HG03469 (cell line): ENCODE data around the gene NPDC1.
"Not testable (repeated sequence)": the region's sequence is repeated elsewhere in the genome, so short reads cannot be mapped to it uniquely, and the experiment has no call there.

ENCODE experiments used
- ATAC-seq: cut with Tn5 transposase; IDR thresholded peaks from one replicate; pipeline ENCODE4 v1.9.1; 2021; ENCODE audit warnings: mild to moderate bottlenecking, moderate library complexity, moderate number of reproducible peaks; ENCODE audit not compliant: unreplicated experiment

NPDC1 gene

GRCh38 chr9:137041124-137041523, 4.9 kb downstream of the NPDC1 start:
- no peak for ATAC-seq

DNA sequence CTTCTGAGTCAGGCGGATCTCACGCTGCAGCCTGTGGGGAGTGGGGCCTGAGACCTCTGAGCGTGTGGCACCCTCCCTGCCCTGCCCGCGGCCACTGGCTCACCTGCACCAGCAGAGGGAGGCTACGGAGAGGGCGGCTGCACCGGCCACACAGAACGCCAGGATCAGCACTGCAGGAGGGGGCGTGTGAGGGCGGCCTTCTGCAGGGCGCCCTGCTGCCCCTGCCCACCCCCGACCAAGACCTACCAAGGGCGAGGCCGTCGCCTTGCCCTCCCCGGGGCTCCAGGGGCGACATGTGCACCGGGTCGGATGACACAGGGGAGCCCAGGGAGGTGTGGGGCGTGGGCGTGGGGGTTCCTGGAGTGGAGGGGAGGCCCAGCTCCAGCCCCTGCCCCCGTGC, 5.4 kb downstream of the NPDC1 start:
- no peak for ATAC-seq

- no peak for ATAC-seq
Measured at GRCh38 chr9:137039611-137040366, 6.2 kb downstream of the NPDC1 start.

DNA sequence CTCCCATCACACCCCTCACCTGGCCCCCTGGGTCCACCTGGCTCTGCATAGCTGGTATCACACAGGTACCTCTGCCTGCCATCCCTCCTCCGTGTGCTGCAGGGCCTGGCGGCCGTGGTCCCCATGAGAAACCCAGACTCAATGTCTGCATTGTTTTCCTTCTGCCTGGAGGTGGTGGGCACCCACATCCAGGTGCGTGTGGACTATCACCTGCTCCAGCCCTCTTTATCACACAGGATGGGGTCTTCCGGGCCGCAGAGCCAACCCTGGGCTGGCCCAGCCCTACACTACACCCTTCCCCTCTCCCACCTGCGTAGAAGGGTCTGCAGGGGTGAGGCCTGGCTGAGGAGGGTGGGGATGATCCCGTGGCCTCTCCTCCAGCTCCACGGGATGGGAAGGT, 7.1 kb downstream of the NPDC1 start:
- ATAC-seq, result no peak

DNA sequence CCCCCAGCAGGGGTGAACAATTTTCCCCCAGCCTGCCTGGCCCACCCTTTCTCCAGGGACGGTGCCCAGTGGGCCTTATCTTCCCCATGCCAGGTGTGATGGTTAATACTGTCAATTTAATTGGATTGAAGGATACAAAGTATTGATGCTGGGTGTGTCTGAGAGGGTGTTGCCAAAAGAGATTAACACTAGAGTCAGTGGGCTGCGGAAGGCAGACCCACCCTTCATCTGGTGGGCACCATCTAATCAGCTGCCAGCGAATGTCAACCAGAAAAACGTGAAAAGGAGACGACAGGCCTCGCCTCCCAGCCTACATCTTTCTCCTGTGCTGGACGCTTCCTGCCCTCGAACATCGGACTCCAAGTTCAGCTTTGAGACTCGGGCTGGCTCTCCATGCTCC, 8.5 kb downstream of the NPDC1 start:
- ATAC-seq, result no peak

DNA sequence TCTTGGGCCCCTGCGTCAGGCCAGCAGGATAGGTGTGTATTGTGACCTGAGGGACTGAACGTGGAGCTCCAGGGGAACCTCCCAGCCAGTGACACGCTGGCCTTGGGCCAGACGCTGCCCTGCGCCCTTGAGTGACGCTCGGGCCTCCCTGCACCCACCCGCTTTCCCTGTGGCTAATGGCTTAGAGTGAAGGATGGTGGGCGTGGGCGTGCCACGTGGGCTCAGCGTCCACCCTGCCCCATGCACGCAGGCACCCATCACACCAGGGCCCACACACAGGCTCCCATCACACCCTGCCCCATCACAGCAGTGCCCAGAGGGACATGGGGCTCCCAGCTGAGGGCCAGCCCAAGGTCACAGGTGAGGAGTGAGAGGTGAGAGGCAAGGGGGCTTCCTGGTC, 8.9 kb downstream of the NPDC1 start:
- ATAC-seq, result no peak

DNA sequence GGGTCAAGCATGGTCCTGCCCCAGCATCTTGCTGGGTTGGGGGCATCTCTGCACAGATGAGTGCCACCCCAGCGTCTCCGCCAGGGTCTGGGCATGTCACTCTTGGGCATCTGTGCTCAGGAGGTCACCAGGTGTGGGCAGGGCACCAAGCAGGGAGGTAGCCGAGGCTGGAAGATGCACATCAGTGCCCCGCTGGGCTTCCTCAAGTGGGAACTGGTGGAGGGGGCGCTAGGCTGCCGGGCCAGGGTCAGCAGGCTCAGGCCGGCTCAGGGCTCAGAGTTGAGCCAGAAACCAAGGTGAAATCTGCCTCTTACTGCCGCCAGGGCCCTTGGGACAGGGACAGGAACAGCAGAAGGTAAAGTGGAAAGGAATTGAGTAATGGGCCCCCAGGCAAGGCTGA, 10.0 kb downstream of the NPDC1 start:
- ATAC-seq, result no peak

DNA sequence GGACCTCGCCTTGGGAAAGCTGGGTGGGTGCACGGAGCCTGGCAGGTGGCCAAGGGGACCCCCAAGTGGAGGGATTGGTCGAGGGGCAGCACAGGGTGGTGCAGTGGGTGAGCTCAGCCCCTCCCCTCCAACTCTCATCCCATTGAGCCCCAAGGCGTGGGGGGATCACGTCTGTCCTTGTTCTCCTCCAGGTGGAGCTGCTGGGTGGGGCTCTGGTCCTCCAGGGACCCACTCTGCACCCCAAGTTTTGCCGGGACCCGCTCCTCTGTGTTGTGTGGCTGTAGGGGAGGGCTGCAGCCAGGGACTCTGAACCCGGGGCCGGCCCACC, 10.5 kb downstream of the NPDC1 start:
- ATAC-seq, result no peak

- no peak for ATAC-seq
Measured at GRCh38 chr9:137034709-137035506, 11.1 kb downstream of the NPDC1 start.

DNA sequence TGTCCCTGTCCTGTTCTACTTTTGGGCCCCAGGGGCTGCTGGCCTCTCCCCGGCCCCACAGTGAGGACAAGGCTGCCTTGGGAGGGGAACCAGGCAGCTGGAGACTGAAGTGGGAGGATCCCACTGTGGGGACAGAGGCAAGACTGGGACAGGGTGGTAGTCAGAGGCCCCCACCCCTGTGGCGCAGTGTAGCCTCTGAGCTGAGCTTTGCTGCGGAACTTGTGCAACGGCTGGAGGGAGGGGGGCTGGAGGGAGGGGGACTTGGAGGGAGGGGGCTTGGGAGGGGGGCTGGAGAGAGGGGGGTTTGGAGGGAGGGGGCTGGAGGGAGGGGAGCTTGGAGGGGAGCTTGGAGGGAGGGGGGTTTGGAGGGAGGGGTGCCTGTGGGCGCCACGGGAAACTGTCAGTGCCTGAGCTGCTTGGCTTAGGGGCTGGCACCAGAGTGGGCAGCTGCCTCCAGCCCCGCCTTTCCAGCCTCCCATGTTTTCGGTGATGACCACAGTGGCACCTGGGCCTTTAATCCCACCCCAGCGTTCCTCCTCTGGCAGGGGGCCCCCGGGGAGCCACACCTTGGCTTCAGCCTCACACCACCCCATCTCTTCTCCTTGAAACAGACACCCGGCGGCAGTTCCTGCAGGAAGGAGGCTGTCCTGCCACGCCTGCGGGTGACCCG, 11.8 kb downstream of the NPDC1 start:
- no peak for ATAC-seq

DNA sequence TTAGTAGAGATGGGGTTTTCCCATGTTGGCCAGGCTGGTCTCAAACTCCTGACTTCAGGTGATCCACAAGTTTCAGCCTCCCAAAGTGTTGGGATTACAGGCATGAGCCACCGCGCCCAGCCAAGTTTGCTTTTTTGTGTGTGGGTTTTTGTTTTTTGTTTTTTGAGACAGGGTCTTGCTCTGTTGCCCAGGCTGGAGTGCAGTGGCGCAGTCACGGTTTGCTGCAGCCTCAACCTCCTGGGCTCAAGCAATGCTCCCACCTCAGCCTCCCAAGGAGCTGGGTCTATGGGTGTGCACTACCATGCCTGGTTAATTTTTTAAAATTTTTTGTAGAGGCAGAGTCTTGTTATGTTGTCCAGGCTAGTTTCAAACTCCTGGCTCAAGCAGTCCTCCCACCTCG, 12.5 kb downstream of the NPDC1 start:
- not testable (repeated sequence) for ATAC-seq

DNA sequence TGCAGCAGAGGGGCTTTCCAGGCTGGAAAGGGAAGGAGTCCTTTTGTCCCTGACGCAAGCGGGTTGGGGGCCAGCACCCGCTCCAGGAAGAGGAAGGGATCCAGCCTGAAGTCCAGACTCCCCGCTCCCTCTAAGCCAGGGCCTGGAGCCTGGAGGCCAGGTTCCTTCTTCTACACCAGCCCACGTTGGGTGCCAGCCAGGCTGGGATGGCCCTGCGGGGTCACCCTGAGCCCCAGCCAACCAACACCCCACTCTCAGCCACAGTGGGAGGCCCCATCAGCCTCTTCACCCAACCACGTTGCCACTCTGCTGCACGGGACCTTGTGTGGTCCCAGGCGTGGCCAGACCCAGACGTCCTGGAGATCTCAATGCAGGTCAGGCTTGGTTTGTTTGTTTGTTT, 13.1 kb downstream of the NPDC1 start:
- no peak for ATAC-seq

GRCh38 chr9:137031904-137032640, 13.9 kb downstream of the NPDC1 start, which contains the start of gene FUT7:
Gene FUT7, minus strand, starts transcription at chr9:137032088. Its CDS starts 97 bp downstream, at chr9:137031991.
- no peak for ATAC-seq

DNA sequence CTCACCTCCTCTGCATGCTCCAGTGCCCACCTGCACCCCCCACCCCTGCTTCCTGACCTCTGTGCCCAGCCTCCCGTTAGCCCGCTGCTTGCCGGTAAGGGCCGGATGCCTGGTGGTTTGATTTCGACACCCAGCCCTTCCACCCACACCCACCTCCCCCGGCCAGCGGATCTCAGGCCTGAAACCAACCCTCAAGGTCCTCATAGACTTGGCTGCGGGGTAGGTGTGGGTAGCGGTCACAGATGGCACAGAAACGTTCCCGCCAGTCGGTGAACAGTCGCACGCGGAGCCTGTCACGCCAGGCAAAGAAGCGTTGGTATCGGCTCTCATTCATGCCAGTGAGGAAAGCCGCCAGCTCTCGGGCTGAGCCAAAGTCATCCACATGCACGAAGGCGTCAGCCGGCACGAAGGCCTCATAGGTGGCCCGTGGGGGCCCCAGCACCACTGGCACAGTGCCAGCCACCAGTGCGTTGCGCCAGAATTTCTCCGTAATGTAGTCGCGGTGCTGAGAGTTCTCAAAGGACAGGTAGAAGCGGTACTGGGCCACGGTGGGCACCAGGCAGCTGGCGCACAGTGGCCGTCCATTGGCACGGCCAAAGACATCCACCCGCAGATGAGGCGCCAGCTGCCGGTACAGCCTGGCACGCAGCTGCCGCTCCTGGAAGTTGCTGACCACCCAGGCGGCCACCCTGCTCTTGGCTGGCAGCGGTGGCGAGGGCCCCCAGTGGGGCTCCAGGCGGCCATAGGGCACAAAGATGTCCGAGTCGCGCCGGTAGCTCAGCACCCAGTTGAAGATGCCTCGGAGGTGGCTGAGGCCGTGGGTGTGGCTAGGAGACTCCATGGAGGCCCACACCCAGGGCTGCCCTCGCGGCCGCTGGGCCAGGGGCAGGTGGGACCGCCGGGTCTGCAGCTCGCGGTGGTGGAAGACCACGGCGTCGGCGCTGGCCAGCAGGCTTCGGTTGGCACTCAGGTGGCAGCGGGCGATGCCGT, 15.1 kb downstream of the NPDC1 start:
- no peak for ATAC-seq

- ATAC-seq, result no peak
Measured at GRCh38 chr9:137030006-137030405, 16.0 kb downstream of the NPDC1 start.

GRCh38 chr9:137029058-137029936, 16.7 kb downstream of the NPDC1 start:
- no peak for ATAC-seq

DNA sequence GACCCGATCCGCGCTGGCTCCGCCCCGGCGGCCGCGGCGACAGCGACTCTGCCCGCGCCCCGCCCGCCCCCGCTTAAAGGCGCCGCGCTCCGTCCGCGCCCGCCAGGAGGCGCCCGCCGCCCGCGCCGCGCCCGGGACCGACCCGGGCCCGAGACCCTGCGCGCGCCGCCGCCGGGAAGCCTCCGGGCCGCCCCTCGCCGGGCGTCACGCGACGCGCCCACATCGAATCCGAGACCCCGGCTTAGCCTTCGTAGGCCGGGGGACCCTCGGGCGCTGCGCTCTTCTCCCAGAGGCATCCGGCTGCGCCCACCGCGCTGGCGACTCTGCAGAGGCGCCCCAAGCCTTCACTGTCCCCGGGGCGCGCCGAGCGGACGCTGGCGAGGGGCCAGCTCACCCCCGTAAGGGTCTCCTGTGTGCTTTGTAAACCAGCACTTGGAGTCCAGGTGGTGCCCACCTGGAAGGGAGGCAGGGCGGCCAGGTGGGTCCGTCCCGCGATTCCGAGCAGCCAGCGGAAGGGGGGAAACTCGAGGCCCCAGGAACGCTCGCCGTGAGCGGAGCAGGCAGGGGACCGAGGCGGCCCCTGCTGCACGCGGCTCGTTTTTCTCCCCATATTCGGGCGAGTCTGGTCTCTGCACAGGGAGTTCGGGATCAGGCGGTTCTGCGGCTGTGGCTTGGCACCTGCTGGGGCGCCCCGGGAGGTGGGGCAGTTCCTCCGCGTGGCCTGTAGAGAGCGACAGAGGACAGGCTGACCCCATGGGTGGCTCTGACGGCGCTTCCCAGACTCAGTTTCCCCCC, 17.5 kb downstream of the NPDC1 start:
- ATAC-seq, result no peak
